ENCODE data around the gene MAP3K2. TPM values are rescaled to one million over a fixed set of nuclear protein-coding genes. Genes with fewer than 3 reads are reported as not detected.

The MAP3K2 gene
- total and polyA plus RNA-seq, 10 of the 15 experiments (the other 5 are each of a cell fraction or from before 2014, with no cell fraction given): 2.7 to 39.6 (median 16.1) TPM

DNA sequence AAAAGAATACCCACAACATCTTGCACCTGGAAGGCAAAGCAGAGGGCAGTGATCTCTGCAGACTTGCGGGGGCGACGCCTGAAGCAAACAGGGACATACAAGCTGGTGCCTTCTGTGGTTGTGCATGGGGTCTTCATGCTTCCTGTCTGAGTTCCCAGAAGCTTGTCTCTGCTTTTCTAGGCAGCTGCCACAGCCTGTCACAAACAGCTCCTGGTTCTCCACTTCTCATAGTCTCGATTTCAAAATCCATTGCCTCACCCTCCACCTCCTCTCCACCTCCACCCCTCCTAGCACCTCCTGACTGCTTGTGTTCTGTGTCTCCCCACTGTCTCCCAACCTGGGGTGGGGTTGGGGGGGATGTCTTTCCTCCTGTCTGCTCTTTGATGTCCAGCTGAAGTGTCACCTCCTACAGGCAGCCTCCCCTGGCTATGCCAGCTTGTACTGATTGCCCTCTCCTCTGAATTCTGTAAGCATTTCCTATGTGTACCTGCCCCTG, 28.8 kb upstream of the MAP3K2 start:
- no peak; the same call in 2 of the 3 replicates for ATAC-seq
- Histone ChIP-seq H3K27ac (ENCODE audit: control insufficient read depth, insufficient read depth) (no peak overlapping the region), H3K79me2 (ENCODE audit: control insufficient read depth, insufficient read depth, low read length) (no peaks in the 10 kb centered on the region), H3K9me3 (replicated peaks; ENCODE audit: control insufficient read depth, insufficient read depth, low read length) (no peaks in the 10 kb centered on the region), H3K36me3 (ENCODE audit: control insufficient read depth in 2 of 2, insufficient read depth in 2 of 2, low read length in 1 of 2) (no peaks in the 10 kb centered on the region), H4K20me1 (ENCODE audit: control insufficient read depth, insufficient read depth) (no peaks in the 10 kb centered on the region), H3K4me1 (ENCODE audit: control insufficient read depth, insufficient read depth, low read length) (peaks cover 11% of the 10 kb centered on the region), H2AFZ (ENCODE audit: control insufficient read depth, low read depth, low read length) (peak overlapping the region; percentile 35), H3K27me3 (replicated peaks in 1 of 2; ENCODE audit: control insufficient read depth in 2 of 2, insufficient read depth in 2 of 2, low read length in 1 of 2) (peaks cover 0 to 5% of the 10 kb centered on the region in 2 experiments; a peak in 3 of 4 replicates), H3K4me2 (ENCODE audit: control insufficient read depth, insufficient read depth) (peak overlapping the region; percentile 89), H3K9ac (ENCODE audit: control insufficient read depth, insufficient read depth, low read length) (peak overlapping the region; percentile 8; the same call in 1 of the 2 replicates), H3K4me3 (peak overlapping the region; percentile 53; the same call in 1 of the 2 replicates)
- CTCF ChIA-PET: interaction anchor here (0.9 to 2.0 kb wide), 10 partner anchors 28 to 220 kb away, joined by 3 to 5 read pairs (median 4); no protein-coding TSS in a partner anchor
- POLR2A ChIA-PET: no interaction called here
- TF ChIP-seq, protein P1, sequence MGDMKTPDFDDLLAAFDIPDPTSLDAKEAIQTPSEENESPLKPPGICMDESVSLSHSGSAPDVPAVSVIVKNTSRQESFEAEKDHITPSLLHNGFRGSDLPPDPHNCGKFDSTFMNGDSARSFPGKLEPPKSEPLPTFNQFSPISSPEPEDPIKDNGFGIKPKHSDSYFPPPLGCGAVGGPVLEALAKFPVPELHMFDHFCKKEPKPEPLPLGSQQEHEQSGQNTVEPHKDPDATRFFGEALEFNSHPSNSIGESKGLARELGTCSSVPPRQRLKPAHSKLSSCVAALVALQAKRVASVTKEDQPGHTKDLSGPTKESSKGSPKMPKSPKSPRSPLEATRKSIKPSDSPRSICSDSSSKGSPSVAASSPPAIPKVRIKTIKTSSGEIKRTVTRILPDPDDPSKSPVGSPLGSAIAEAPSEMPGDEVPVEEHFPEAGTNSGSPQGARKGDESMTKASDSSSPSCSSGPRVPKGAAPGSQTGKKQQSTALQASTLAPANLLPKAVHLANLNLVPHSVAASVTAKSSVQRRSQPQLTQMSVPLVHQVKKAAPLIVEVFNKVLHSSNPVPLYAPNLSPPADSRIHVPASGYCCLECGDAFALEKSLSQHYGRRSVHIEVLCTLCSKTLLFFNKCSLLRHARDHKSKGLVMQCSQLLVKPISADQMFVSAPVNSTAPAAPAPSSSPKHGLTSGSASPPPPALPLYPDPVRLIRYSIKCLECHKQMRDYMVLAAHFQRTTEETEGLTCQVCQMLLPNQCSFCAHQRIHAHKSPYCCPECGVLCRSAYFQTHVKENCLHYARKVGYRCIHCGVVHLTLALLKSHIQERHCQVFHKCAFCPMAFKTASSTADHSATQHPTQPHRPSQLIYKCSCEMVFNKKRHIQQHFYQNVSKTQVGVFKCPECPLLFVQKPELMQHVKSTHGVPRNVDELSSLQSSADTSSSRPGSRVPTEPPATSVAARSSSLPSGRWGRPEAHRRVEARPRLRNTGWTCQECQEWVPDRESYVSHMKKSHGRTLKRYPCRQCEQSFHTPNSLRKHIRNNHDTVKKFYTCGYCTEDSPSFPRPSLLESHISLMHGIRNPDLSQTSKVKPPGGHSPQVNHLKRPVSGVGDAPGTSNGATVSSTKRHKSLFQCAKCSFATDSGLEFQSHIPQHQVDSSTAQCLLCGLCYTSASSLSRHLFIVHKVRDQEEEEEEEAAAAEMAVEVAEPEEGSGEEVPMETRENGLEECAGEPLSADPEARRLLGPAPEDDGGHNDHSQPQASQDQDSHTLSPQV (IDR thresholded peaks at IDR 0.05): no peak
- no peak for TF ChIP-seq STAT3 (IDR thresholded peaks at IDR 0.05; ENCODE audit: low read depth, low read length)
- TF ChIP-seq POLR2AphosphoS2 (IDR thresholded peaks at IDR 0.05; ENCODE audit: low read depth, low read length): no peak
- no peak for TF ChIP-seq ESRRA (IDR thresholded peaks at IDR 0.05; ENCODE audit: low read length)
- in situ Hi-C loops (cut with MboI): no loop called here
- DNase-seq (ENCODE audit: low read depth, low spot score): no peak
- SMC1A ChIA-PET (ENCODE audit: uncharacterized antibody, unreplicated experiment): interaction anchor here (0.6 to 2.1 kb wide), 3 partner anchors 15 to 219 kb away, joined by 3 to 7 read pairs (median 5); no protein-coding TSS in a partner anchor
- 0% methylated on average over 4 of the region's 4 CpGs for WGBS (ENCODE audit: insufficient coverage, insufficient replicate concordance, low lambda C conversion rate, missing lambda C conversion rate)
- peak; percentile 23 for FAIRE-seq
- intact Hi-C loops (cut with micrococcal nuclease; ENCODE audit: unreplicated experiment): no loop called here
- RAD21 ChIA-PET (ENCODE audit: unreplicated experiment): interaction anchor here (1.5 kb wide), 1 partner anchor 75 kb away, joined by 5 read pairs; no protein-coding TSS in a partner anchor
- no TSS peak for BruUV-seq (replicated peaks)
